Motor neuron (in vitro differentiated cells): ENCODE results near the gene BAIAP3. TPM values are rescaled to one million over a fixed set of nuclear protein-coding genes. Genes with fewer than 3 reads are reported as not detected.

ENCODE experiments used
- ATAC-seq, 8 experiments: fragments of 200-7000 bp; cut with Tn5 transposase; replicated peaks in 6 of 8; 2 replicates each; pipeline ENCODE4 v1.8.0; 2021; ENCODE audit warnings: mild to moderate bottlenecking in 8 of 8, moderate library complexity in 8 of 8
- H3K27ac ChIP-seq, 2 donors: fragments of 250-450 bp; sonication (Bioruptor Pico); 2 replicates each; pipeline ENCODE4 v1.9.0; 2021; ENCODE audit warnings: antibody characterized with exemption in 2 of 2, mild to moderate bottlenecking in 2 of 2, moderate library complexity in 1 of 2
- H3K4me1 ChIP-seq, 2 donors: fragments of 250-450 bp; sonication (Bioruptor Pico); replicated peaks in 1 of 2; 2 replicates each; pipeline ENCODE4 v1.6.1; 2021; ENCODE audit warnings: antibody characterized with exemption in 2 of 2, mild to moderate bottlenecking in 2 of 2, moderate library complexity in 1 of 2
- H3K4me3 ChIP-seq, 5 donors: fragments of 250-450 bp; sonication (Bioruptor Pico); 2 replicates each; pipeline ENCODE4 v1.9.0; 2021; ENCODE audit warnings: antibody characterized with exemption in 5 of 5, mild to moderate bottlenecking in 5 of 5, moderate library complexity in 4 of 5
- WGBS, 10 experiments: fragments of 450-650 bp; shearing (Covaris generic); methylation state at CpG; one replicate each; pipeline ENCODE4 v1.0.0; 2022; 5-methylcytosine and 5-hydroxymethylcytosine counted together
- in situ Hi-C, 9 experiments: fragments of 400-800 bp; cut with MboI; loops; one replicate each; pipeline ENCODE4 v1.15.0; 2021; ENCODE audit warnings: low sequenced_read_pairs in 9 of 9, low pct_unique_long_range_greater_than_20kb in 2 of 9; ENCODE audit not compliant: unreplicated experiment in 9 of 9
- total RNA-seq, 8 experiments: library from RNA; unstranded; fragments of 300-600 nt; gene quantifications; 2 replicates each; pipeline versions ENCODE4 v1.2.3 to v1.2.4, GENCODE V29; 2022

Gene BAIAP3
- total RNA-seq, 8 experiments from 2014 or later, result 0.40 to 85.8 (median 4.7) TPM

GRCh38 chr16:1333854-1334700, 632 bp downstream of the BAIAP3 start:
- in situ Hi-C loops, result no loop called here
- Histone ChIP-seq H3K27ac (no peak overlapping the region), H3K4me3 (peak overlapping the region; percentile 26 to 49 (median 42)), H3K4me1 (peaks cover 52 to 55% of the 10 kb centered on the region in 2 donors)
- WGBS, 10 experiments, result 0% methylated on average over 3 of the region's 78 CpGs; no CpG with 5 or more reads in 9 of the 10 experiments
- no peak for ATAC-seq

- H3K4me1 ChIP-seq, result peaks cover 52 to 55% of the 10 kb centered on the region in 2 donors
- in situ Hi-C loops, result no loop called here
- H3K4me3 ChIP-seq, result peak overlapping the region in 3 of 5 donors; percentile 42 to 49 (median 46)
- no peak for ATAC-seq
- 0 to 53% (median 0%) methylated on average over 1 to 2 of the region's 9 CpGs; no CpG with 5 or more reads in 7 of the 10 experiments for WGBS, 10 experiments
- no peak overlapping the region for H3K27ac ChIP-seq
Observed at GRCh38 chr16:1334739-1335138, 1.3 kb downstream of the BAIAP3 start.

- 0 to 8% (median 0%) methylated on average over 1 to 2 of the region's 16 CpGs; no CpG with 5 or more reads in 7 of the 10 experiments for WGBS, 10 experiments
- H3K4me3 ChIP-seq, result peak overlapping the region in 3 of 5 donors; percentile 3 to 9 (median 6)
- peaks cover 52 to 55% of the 10 kb centered on the region in 2 donors for H3K4me1 ChIP-seq
- ATAC-seq, result peak in 5 of 8 experiments; percentile 18 to 62 (median 31)
- in situ Hi-C loops, result no loop called here
- peak overlapping the region in 1 of 2 donors; percentile 39 for H3K27ac ChIP-seq
Observed at GRCh38 chr16:1335211-1335971, 1.9 kb downstream of the BAIAP3 start.

GRCh38 chr16:1335996-1336395, 2.6 kb downstream of the BAIAP3 start:
- ATAC-seq, result peak in 5 of 8 experiments; percentile 60 to 79 (median 69)
- in situ Hi-C loops, result no loop called here
- 0% methylated on average over 1 of the region's 12 CpGs; no CpG with 5 or more reads in 9 of the 10 experiments for WGBS, 10 experiments
- H3K27ac ChIP-seq, result peak overlapping the region in 1 of 2 donors; percentile 39
- H3K4me3 ChIP-seq, result peak overlapping the region in 3 of 5 donors; percentile 3 to 9 (median 6)
- H3K4me1 ChIP-seq, result peaks cover 52 to 55% of the 10 kb centered on the region in 2 donors

GRCh38 chr16:1336619-1337018, 3.2 kb downstream of the BAIAP3 start:
- Histone ChIP-seq H3K4me1 (peaks cover 50 to 52% of the 10 kb centered on the region in 2 donors), H3K4me3 (no peak overlapping the region), H3K27ac (peak overlapping the region in 1 of 2 donors; percentile 17)
- WGBS, 10 experiments, result 47 to 48% methylated on average over 3 to 4 of the region's 15 CpGs; no CpG with 5 or more reads in 8 of the 10 experiments
- in situ Hi-C loops, result no loop called here
- ATAC-seq, result no peak

- in situ Hi-C loops, result no loop called here
Observed at GRCh38 chr16:1337486-1337885, 4.0 kb downstream of the BAIAP3 start.

GRCh38 chr16:1338119-1338730, 4.8 kb downstream of the BAIAP3 start:
- 30 to 53% methylated on average over 2 of the region's 30 CpGs; no CpG with 5 or more reads in 8 of the 10 experiments for WGBS, 10 experiments
- in situ Hi-C loops, result no loop called here
- H3K4me1 ChIP-seq, result peaks cover 45 to 52% of the 10 kb centered on the region in 2 donors
- ATAC-seq, result no peak
- H3K27ac ChIP-seq, result no peak overlapping the region
- H3K4me3 ChIP-seq, result no peak overlapping the region

More at GRCh38 chr16:1337486-1337885, 4.0 kb downstream of the BAIAP3 start:
- Histone ChIP-seq H3K27ac (no peak overlapping the region), H3K4me3 (no peak overlapping the region), H3K4me1 (peaks cover 50 to 51% of the 10 kb centered on the region in 2 donors)
- peak in 5 of 8 experiments; percentile 1 to 34 (median 30) for ATAC-seq
- 17 to 27% methylated on average over 2 to 5 of the region's 9 CpGs; no CpG with 5 or more reads in 8 of the 10 experiments for WGBS, 10 experiments

- 50 to 60% methylated on average over 2 of the region's 31 CpGs; no CpG with 5 or more reads in 8 of the 10 experiments for WGBS, 10 experiments
- no peak overlapping the region for H3K27ac ChIP-seq
- in situ Hi-C loops, result no loop called here
- H3K4me3 ChIP-seq, result no peak overlapping the region
- no peak for ATAC-seq
- H3K4me1 ChIP-seq, result peaks cover 53 to 56% of the 10 kb centered on the region in 2 donors
Observed at GRCh38 chr16:1338855-1339675, 5.6 kb downstream of the BAIAP3 start.

GRCh38 chr16:1340730-1341494, 7.5 kb downstream of the BAIAP3 start:
- H3K4me1 ChIP-seq, result peaks cover 38% of the 10 kb centered on the region in 2 donors
- WGBS, 10 experiments, result 78 to 81% methylated on average over 7 to 9 of the region's 36 CpGs; no CpG with 5 or more reads in 8 of the 10 experiments
- in situ Hi-C loops, result no loop called here
- no peak overlapping the region for H3K27ac ChIP-seq
- ATAC-seq, result no peak
- H3K4me3 ChIP-seq, result no peak overlapping the region

- H3K27ac ChIP-seq, result peak overlapping the region; percentile 63 to 76
- 20 to 87% (median 81%) methylated on average over 1 to 5 of the region's 39 CpGs; no CpG with 5 or more reads in 6 of the 10 experiments for WGBS, 10 experiments
- peaks cover 29 to 31% of the 10 kb centered on the region in 2 donors for H3K4me1 ChIP-seq
- in situ Hi-C loops, result no loop called here
- no peak for ATAC-seq
- H3K4me3 ChIP-seq, result peak overlapping the region in 1 of 5 donors; percentile 32
Observed at GRCh38 chr16:1341495-1342420, 8.3 kb downstream of the BAIAP3 start.
